ENCODE results near the gene LRRC8C. TPM values are rescaled to one million over a fixed set of nuclear protein-coding genes. Genes with fewer than 3 reads are reported as not detected.

The LRRC8C gene
- total and polyA plus RNA-seq, 2 of the 8 experiments (the other 6 are each of a cell fraction or from before 2014, with no cell fraction given): 1.1 to 2.1 TPM

GRCh38 chr1:89735479-89735878 lies 102.6 kb downstream of the LRRC8C start:
- H3K9me3 ChIP-seq (ENCODE audit: insufficient read depth in 2 of 2, low read depth in 1 of 2, low read length in 1 of 2): no peaks in the 10 kb centered on the region
- H3K4me2 ChIP-seq (ENCODE audit: insufficient read depth in 1 of 2, low read depth in 2 of 2, low read length in 2 of 2): no peak overlapping the region
- FAIRE-seq (no peak), DNase-seq (ENCODE audit: low read depth in 1 of 2, low spot score in 2 of 2) (no peak)
- H2AK5ac ChIP-seq (ENCODE audit: low read depth, low read length): no peak overlapping the region
- 65% methylated on average over 1 of the region's 1 CpG; no CpG with 5 or more reads in 1 of the 2 experiments for WGBS, 2 experiments (ENCODE audit: extremely low coverage in 1 of 2, insufficient coverage in 1 of 2, insufficient read length in 1 of 2, insufficient replicate concordance in 2 of 2, low coverage in 1 of 2, low lambda C conversion rate in 2 of 2, missing lambda C conversion rate in 1 of 2)
- no peak overlapping the region for H3K18ac ChIP-seq (ENCODE audit: extremely low read depth, low read length)
- H2BK20ac ChIP-seq (ENCODE audit: low read length): no peak overlapping the region
- no peaks in the 10 kb centered on the region for H3K23me2 ChIP-seq (ENCODE audit: low read depth, low read length)
- H2BK120ac ChIP-seq (replicated peaks; ENCODE audit: low read depth, low read length): no peak overlapping the region
- no peak overlapping the region for H2BK15ac ChIP-seq (ENCODE audit: low read length)
- H4K8ac ChIP-seq (ENCODE audit: extremely low read depth, insufficient read depth, low read length): no peak overlapping the region
- H4K5ac ChIP-seq (ENCODE audit: insufficient read length, low read depth, low read length): no peak overlapping the region
- no peak overlapping the region for H3K56ac ChIP-seq (replicated peaks; ENCODE audit: insufficient read length, low read depth, low read length)
- no peak overlapping the region for H3K4ac ChIP-seq (replicated peaks; ENCODE audit: insufficient read length, low read depth, low read length)
- no peak overlapping the region for H3K14ac ChIP-seq (ENCODE audit: insufficient read length)
- H3K4me3 ChIP-seq (ENCODE audit: extremely low read depth in 1 of 4, insufficient read depth in 2 of 4, low read depth in 3 of 4, low read length in 4 of 4): no peak overlapping the region
- no peaks in the 10 kb centered on the region for H3K27me3 ChIP-seq (replicated peaks in 1 of 4; ENCODE audit: control insufficient read depth in 3 of 4, extremely low read depth in 1 of 4, insufficient read depth in 3 of 4, low read length in 3 of 4)
- H3K36me3 ChIP-seq (ENCODE audit: control insufficient read depth in 2 of 4, insufficient read depth in 4 of 4, low read length in 3 of 4): no peaks in the 10 kb centered on the region
- no peak overlapping the region for H3K9ac ChIP-seq (replicated peaks in 1 of 4; ENCODE audit: extremely low read depth in 1 of 4, low read depth in 3 of 4, low read length in 3 of 4)
- no peaks in the 10 kb centered on the region for H4K20me1 ChIP-seq (replicated peaks in 1 of 2; ENCODE audit: control insufficient read depth in 1 of 2, insufficient read depth in 2 of 2, low read length in 2 of 2)
- H2BK12ac ChIP-seq (ENCODE audit: low read depth, low read length): no peak overlapping the region
- no peaks in the 10 kb centered on the region for H3K79me1 ChIP-seq (ENCODE audit: low read depth, low read length)
- POLR2A ChIA-PET (ENCODE audit: partially characterized antibody): interaction anchor here (0.9 kb wide), 1 partner anchor 135 kb away, joined by 3 read pairs; no protein-coding TSS in a partner anchor
- H3K4me1 ChIP-seq (replicated peaks in 1 of 4; ENCODE audit: control insufficient read depth in 3 of 4, insufficient read depth in 4 of 4, low read length in 3 of 4): no peaks in the 10 kb centered on the region
- no peak overlapping the region for H2BK5ac ChIP-seq (ENCODE audit: low read depth, low read length)
- no peak overlapping the region for H3K27ac ChIP-seq (ENCODE audit: low read depth, low read length)
- H3K79me2 ChIP-seq (ENCODE audit: control insufficient read depth in 1 of 2, insufficient read depth in 2 of 2, low read length in 2 of 2): no peaks in the 10 kb centered on the region
- H3K23ac ChIP-seq (ENCODE audit: insufficient read length): no peak overlapping the region
- CTCF ChIA-PET (ENCODE audit: partially characterized antibody): no interaction called here
- no peak overlapping the region for H2AFZ ChIP-seq (ENCODE audit: low read length)
- no peak overlapping the region for H4K91ac ChIP-seq (replicated peaks; ENCODE audit: insufficient read length, low read length)
- TF ChIP-seq USF2 (IDR thresholded peaks at IDR 0.05; ENCODE audit: low read length) (no peak), ASH2L (IDR thresholded peaks at IDR 0.05; ENCODE audit: low read length) (no peak), E2F6 (IDR thresholded peaks at IDR 0.05) (no peak), EGR1 (IDR thresholded peaks at IDR 0.05; ENCODE audit: borderline replicate concordance, low read depth, low read length) (no peak), POU5F1 (IDR thresholded peaks at IDR 0.05; ENCODE audit: low read depth, low read length) (no peak), CTCF (IDR thresholded peaks at IDR 0.05; ENCODE audit: control extremely low read depth in 1 of 3, insufficient read depth in 1 of 3, low read depth in 1 of 3, low read length in 3 of 3) (no peak), CBX8 (IDR thresholded peaks at IDR 0.05; ENCODE audit: borderline replicate concordance, low read depth, low read length) (no peak), JUN (IDR thresholded peaks at IDR 0.05; ENCODE audit: low read depth, low read length) (no peak), SP1 (IDR thresholded peaks at IDR 0.05; ENCODE audit: low read depth, low read length) (no peak), BCL11A (IDR thresholded peaks at IDR 0.05; ENCODE audit: low read depth in 2 of 2, low read length in 2 of 2) (no peak), MAFK (IDR thresholded peaks at IDR 0.05; ENCODE audit: low read depth, low read length) (no peak)

Measured in H1 (cell line).